GM12878 (cell line): Measurements from ENCODE around the gene GPR18. TPM values are rescaled to one million over a fixed set of nuclear protein-coding genes. Genes with fewer than 3 reads are reported as not detected.

Experiments
- ATAC-seq: fragments of 200-7000 bp; cut with Tn5 transposase; 3 replicates; pipeline ENCODE4 v1.9.1; 2020; ENCODE audit warnings: mild to moderate bottlenecking, moderate library complexity
- BruUV-seq: library from RNA; stranded (reverse); fragments of 400-500 nt; replicated peaks from 2 replicates; lab custom pipeline; 2021; lab: Mats Ljungman, UMichigan
- CTCF ChIA-PET: fragments of 300-600 bp; sonication (Branson Sonifier 250); formaldehyde crosslinking; extraction: SDS; loops from one replicate; lab custom pipeline; 2021; ENCODE audit warnings: inconsistent platforms; lab: Yijun Ruan, JAX
- POLR2A ChIA-PET: fragments of 350-600 bp; formaldehyde crosslinking; extraction: SDS; loops from one replicate; lab custom pipeline; 2021; ENCODE audit warnings: inconsistent platforms; lab: Charles Lee
- RAD21 ChIA-PET: fragments of 300-600 bp; sonication (Branson Sonifier 250); formaldehyde crosslinking; loops from one replicate; lab custom pipeline; 2023; ENCODE audit warnings: antibody characterized with exemption; ENCODE audit not compliant: unreplicated experiment; lab: Charles Lee
- SMC1A ChIA-PET: fragments of 300-600 bp; sonication (Branson Sonifier 250); formaldehyde crosslinking; loops from one replicate; lab custom pipeline; 2023; ENCODE audit not compliant: unreplicated experiment, uncharacterized antibody; lab: Charles Lee
- DNase-seq: peaks from one replicate; pipeline ENCODE4 v3.0.0-alpha.2; 2011; ENCODE audit warnings: low read depth, low spot score
- FAIRE-seq: peaks from 3 replicates; lab custom pipeline; 2011; peaks lifted over from hg19 to GRCh38; lab: Jason Lieb, UNC
- H2AFZ ChIP-seq: 2 replicates; pipeline ENCODE4 v1.6.0; 2011; ENCODE audit warnings: low read depth, low read length, control low read depth; ENCODE audit not compliant: control insufficient read depth
- H3K27ac ChIP-seq: 2 replicates; pipeline ENCODE4 v1.5.1; 2011; ENCODE audit warnings: control low read depth; ENCODE audit not compliant: control insufficient read depth, insufficient read depth
- H3K27me3 ChIP-seq, 2 experiments: replicated peaks in 1 of 2; 2 replicates each; pipeline versions ENCODE4 v1.6.0 to v1.6.1; 2011; ENCODE audit warnings: low read length in 1 of 2; ENCODE audit not compliant: control insufficient read depth in 2 of 2, insufficient read depth in 2 of 2
- H3K36me3 ChIP-seq, 2 experiments: 2 replicates each; pipeline ENCODE4 v1.5.1; 2011; ENCODE audit warnings: low read length in 1 of 2; ENCODE audit not compliant: control insufficient read depth in 2 of 2, insufficient read depth in 2 of 2
- H3K4me1 ChIP-seq: 2 replicates; pipeline ENCODE4 v1.6.1; 2011; ENCODE audit warnings: mild to moderate bottlenecking, low read length, moderate library complexity, mixed read lengths; ENCODE audit not compliant: control insufficient read depth, insufficient read depth
- H3K4me2 ChIP-seq: 2 replicates; pipeline ENCODE4 v1.6.0; 2011; ENCODE audit warnings: control low read depth; ENCODE audit not compliant: control insufficient read depth, insufficient read depth
- H3K4me3 ChIP-seq: fragments of 200-600 bp; sonication (generic); 2 replicates; pipeline ENCODE4 v1.5.1; 2016
- H3K79me2 ChIP-seq: 2 replicates; pipeline ENCODE4 v1.6.0; 2011; ENCODE audit warnings: low read length; ENCODE audit not compliant: control insufficient read depth, insufficient read depth
- H3K9ac ChIP-seq: 2 replicates; pipeline ENCODE4 v1.8.0; 2011; ENCODE audit warnings: low read length, control low read depth, mixed read lengths; ENCODE audit not compliant: control insufficient read depth, insufficient read depth
- H3K9me3 ChIP-seq: replicated peaks from 3 replicates; pipeline ENCODE4 v1.5.1; 2011; ENCODE audit warnings: mild to moderate bottlenecking, low read length; ENCODE audit not compliant: control insufficient read depth, insufficient read depth
- H4K20me1 ChIP-seq: 2 replicates; pipeline ENCODE4 v1.6.0; 2011; ENCODE audit not compliant: control insufficient read depth, insufficient read depth
- BHLHE40 ChIP-seq, 2 experiments: fragments of 450-650 bp in 1 of 2; IDR thresholded peaks; 2 replicates each; pipeline ENCODE4 v1.6.1; 2011 to 2017; ENCODE audit warnings: low read depth in 2 of 2, borderline replicate concordance in 1 of 2, improper control_type of control experiment in 1 of 2, low read length in 1 of 2, mild to moderate bottlenecking in 1 of 2
- GATAD2B ChIP-seq: fragments of 450-650 bp; conservative IDR thresholded peaks from 2 replicates; pipeline ENCODE4 v1.6.1; 2017; ENCODE audit warnings: low read depth, mild to moderate bottlenecking, moderate library complexity
- HDAC6 ChIP-seq: fragments of 200-600 bp; sonication (generic); IDR thresholded peaks from one replicate; pipeline ENCODE4 v1.8.0; 2017; ENCODE audit warnings: antibody characterized with exemption; ENCODE audit not compliant: unreplicated experiment
- IKZF1 ChIP-seq: fragments of 450-650 bp; conservative IDR thresholded peaks from 2 replicates; pipeline ENCODE4 v1.6.1; 2017; ENCODE audit warnings: antibody characterized with exemption, mild to moderate bottlenecking
- KDM1A ChIP-seq: fragments of 200-600 bp; sonication (generic); IDR thresholded peaks from 2 replicates; pipeline ENCODE4 v1.6.1; 2016; ENCODE audit warnings: borderline replicate concordance
- MTA3 ChIP-seq: IDR thresholded peaks from 2 replicates; pipeline ENCODE4 v1.6.1; 2012; ENCODE audit warnings: low read length, inconsistent platforms, borderline replicate concordance
- NFXL1 ChIP-seq: fragments of 450-650 bp; IDR thresholded peaks from 2 replicates; pipeline ENCODE4 v1.6.1; 2017; ENCODE audit warnings: antibody characterized with exemption, mild to moderate bottlenecking, borderline replicate concordance
- NFYB ChIP-seq: IDR thresholded peaks from 2 replicates; pipeline ENCODE4 v1.6.1; 2011; ENCODE audit warnings: low read depth, mild to moderate bottlenecking, low read length, improper control_type of control experiment, moderate library complexity; ENCODE audit not compliant: insufficient read depth
- PAX5 ChIP-seq: IDR thresholded peaks from 2 replicates; pipeline ENCODE4 v1.6.1; 2011; ENCODE audit warnings: low read depth, low read length, borderline replicate concordance
- RAD51 ChIP-seq: fragments of 450-650 bp; IDR thresholded peaks from 2 replicates; pipeline ENCODE4 v1.6.1; 2016; ENCODE audit warnings: moderate library complexity, mild to moderate bottlenecking, inconsistent platforms
- SMAD5 ChIP-seq: IDR thresholded peaks from 2 replicates; pipeline ENCODE4 v1.6.1; 2016; ENCODE audit warnings: antibody characterized with exemption, low read depth
- SPI1 ChIP-seq: IDR thresholded peaks from 2 replicates; pipeline ENCODE4 v1.6.1; 2011; ENCODE audit warnings: low read depth, mild to moderate bottlenecking, low read length, moderate library complexity, borderline replicate concordance; ENCODE audit not compliant: insufficient read depth
- YY1 ChIP-seq: IDR thresholded peaks from 2 replicates; pipeline ENCODE4 v1.6.1; 2011; ENCODE audit warnings: low read depth, mild to moderate bottlenecking, low read length
- ZNF622 ChIP-seq: fragments of 450-650 bp; IDR thresholded peaks from 2 replicates; pipeline ENCODE4 v1.6.1; 2017; ENCODE audit warnings: mild to moderate bottlenecking, inconsistent platforms
- WGBS: methylation state at CpG from one replicate; pipeline ENCODE4 v1.1.6; 2016; ENCODE audit warnings: low lambda C conversion rate; ENCODE audit not compliant: insufficient replicate concordance, insufficient coverage; ENCODE audit errors: missing lambda C conversion rate; 5-methylcytosine and 5-hydroxymethylcytosine counted together
- in situ Hi-C: fragments of 300-500 bp; cut with MboI; formaldehyde crosslinking; loops from 9 replicates; pipeline ENCODE4 v1.14.3; 2018; ENCODE audit warnings: mixed read lengths
- intact Hi-C: fragments of 100-400 bp; cut with micrococcal nuclease; formaldehyde crosslinking; loops from one replicate; pipeline ENCODE4 v1.14.2; 2022; ENCODE audit not compliant: unreplicated experiment
- polyA plus RNA-seq, 11 experiments: library from polyadenylated mRNA; depleted of rRNA in 4 of 11; unstranded in 6 of 11; stranded (reverse) in 5 of 11; fragments of >200 nt; fragmentation: Nextera tagmentation in 4 of 11; fragmentation: Illumina TruSeq in 1 of 11; extraction: Ambion mirVana in 4 of 11; extraction: Trizol in 1 of 11; gene quantifications; 1 replicate in 1 of 11; 2 replicates in 10 of 11; pipeline versions ENCODE4 v1.2.1 to v1.2.3, GENCODE V29; 2011 to 2016; ENCODE audit warnings: inconsistent platforms in 2 of 11, missing spikeins in 2 of 11, low read depth in 1 of 11
- total RNA-seq, 4 experiments: library from RNA; depleted of rRNA in 3 of 4; stranded (reverse); fragments of >200 nt in 3 of 4; fragmentation: Illumina TruSeq in 1 of 4; extraction: Trizol in 1 of 4; gene quantifications; 2 replicates each; pipeline versions ENCODE4 v1.2.1 to v1.2.3, GENCODE V29; 2013 to 2021
- TF ChIP-seq, protein P1 (sequence below): fragments of 450-650 bp; formaldehyde crosslinking; IDR thresholded peaks from 2 replicates; pipeline ENCODE4 v1.5.0; 2022; ENCODE audit warnings: mild to moderate bottlenecking, missing genetic modification characterization

The GPR18 gene
- total and polyA plus RNA-seq, 10 of the 15 experiments (the other 5 are each of a cell fraction or from before 2014, with no cell fraction given) = 3.3 to 12.9 (median 5.2) TPM

DNA sequence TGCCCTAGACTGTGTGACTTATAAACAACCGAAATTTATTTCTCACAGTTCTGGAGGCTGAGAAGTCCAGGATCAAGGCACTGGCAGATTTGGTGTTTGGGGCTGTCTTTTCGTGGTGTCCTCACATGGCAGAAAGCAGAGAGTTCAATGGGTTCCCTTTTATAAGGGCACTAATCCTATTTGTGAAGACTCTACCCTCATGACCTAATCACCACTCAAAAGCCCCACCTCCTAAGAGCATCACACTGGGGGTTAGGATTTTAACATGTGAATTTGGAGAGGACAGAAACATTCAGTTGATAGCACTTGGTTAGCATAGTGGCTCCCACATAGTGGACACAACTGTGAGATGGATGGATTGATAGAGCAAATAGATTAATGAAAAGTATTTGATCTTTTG, 21.5 kb upstream of the GPR18 start:
- Histone ChIP-seq H3K36me3 (no peaks in the 10 kb centered on the region; a peak in 2 of 4 replicates), H2AFZ (no peak overlapping the region), H3K27ac (no peak overlapping the region), H3K4me1 (peaks cover 55% of the 10 kb centered on the region), H4K20me1 (no peaks in the 10 kb centered on the region), H3K79me2 (peaks cover 10% of the 10 kb centered on the region), H3K9ac (no peak overlapping the region), H3K9me3 (no peaks in the 10 kb centered on the region), H3K4me2 (no peak overlapping the region), H3K27me3 (no peaks in the 10 kb centered on the region), H3K4me3 (no peak overlapping the region)
- ChIA-PET SMC1A (interaction anchor here (0.9 to 8.5 kb wide), 6 partner anchors 9 to 156 kb away, joined by 3 to 132 read pairs (median 10); no protein-coding TSS in a partner anchor), POLR2A (interaction anchor here (1.6 kb wide), 1 partner anchor 9 kb away, joined by 5 read pairs; no protein-coding TSS in a partner anchor), CTCF (interaction anchor here (1.5 to 6.7 kb wide), 5 partner anchors 9 to 157 kb away, joined by 4 to 54 read pairs (median 14); no protein-coding TSS in a partner anchor), RAD21 (interaction anchor here (1.0 to 7.9 kb wide), 6 partner anchors 10 to 156 kb away, joined by 3 to 106 read pairs (median 4); no protein-coding TSS in a partner anchor)
- TF ChIP-seq MTA3 = no peak
- no peak for TF ChIP-seq KDM1A
- TF ChIP-seq GATAD2B = no peak
- TF ChIP-seq HDAC6 = no peak
- TF ChIP-seq ZNF622 = no peak
- TF ChIP-seq NFYB = no peak
- TF ChIP-seq RAD51 = no peak
- FAIRE-seq = no peak
- in situ Hi-C loops = no loop called here
- WGBS = 100% methylated on average over 2 of the region's 2 CpGs
- ATAC-seq = no peak
- no TSS peak for BruUV-seq
- intact Hi-C loops = loop anchor here (5.0 kb wide), 1 partner anchor 153 kb away; no protein-coding TSS in a partner anchor
- DNase-seq = no peak

DNA sequence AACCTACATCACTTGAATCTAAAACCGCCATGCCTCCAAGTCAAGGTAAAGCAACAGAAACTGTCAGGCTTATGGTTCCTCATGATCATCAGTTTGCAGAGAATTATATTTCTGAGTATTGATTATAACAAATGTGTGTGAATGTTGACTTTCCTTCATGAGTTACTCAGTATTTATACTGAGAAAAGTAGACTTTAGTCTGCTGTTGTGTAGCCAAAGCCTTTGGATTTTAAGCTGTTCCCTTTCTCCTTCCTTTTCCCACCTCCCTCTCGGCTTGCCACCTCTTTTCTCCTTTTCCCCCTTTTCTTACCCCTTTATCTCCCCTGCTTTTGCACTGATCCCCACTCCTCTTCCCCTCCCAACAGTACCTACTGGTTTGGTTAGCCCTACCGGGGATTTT, 20.7 kb upstream of the GPR18 start:
- ATAC-seq = no peak
- Histone ChIP-seq H3K4me2 (no peak overlapping the region), H4K20me1 (no peaks in the 10 kb centered on the region), H3K9ac (no peak overlapping the region), H3K4me3 (no peak overlapping the region), H2AFZ (no peak overlapping the region), H3K27ac (no peak overlapping the region), H3K9me3 (no peaks in the 10 kb centered on the region), H3K27me3 (no peaks in the 10 kb centered on the region), H3K36me3 (no peaks in the 10 kb centered on the region; a peak in 2 of 4 replicates), H3K79me2 (peaks cover 6% of the 10 kb centered on the region), H3K4me1 (peaks cover 52% of the 10 kb centered on the region)
- BruUV-seq = no TSS peak
- CTCF ChIA-PET = interaction anchor here (0.9 to 2.0 kb wide), 3 partner anchors 9 to 109 kb away, joined by 4 to 14 read pairs (median 4); no protein-coding TSS in a partner anchor
- SMC1A ChIA-PET = interaction anchor here (1.0 to 8.5 kb wide), 9 partner anchors 8 to 157 kb away, joined by 3 to 132 read pairs (median 9); no protein-coding TSS in a partner anchor
- no peak for DNase-seq
- in situ Hi-C loops (no loop called here), intact Hi-C loops (no loop called here)
- FAIRE-seq = no peak
- POLR2A ChIA-PET = interaction anchor here (0.7 kb wide), 1 partner anchor 9 kb away, joined by 3 read pairs; no protein-coding TSS in a partner anchor
- WGBS = 96% methylated on average over 2 of the region's 3 CpGs
- RAD21 ChIA-PET = interaction anchor here (1.4 to 7.9 kb wide), 3 partner anchors 9 to 102 kb away, joined by 4 to 106 read pairs (median 5); no protein-coding TSS in a partner anchor
- TF ChIP-seq PAX5 (no peak), SMAD5 (no peak), NFXL1 (no peak), IKZF1 (no peak), SPI1 (no peak), BHLHE40 (IDR thresholded peaks at IDR 0.05; ENCODE audit: borderline replicate concordance in 1 of 2, low read depth in 2 of 2, low read length in 1 of 2) (no peak), YY1 (no peak)
- TF ChIP-seq, protein P1, sequence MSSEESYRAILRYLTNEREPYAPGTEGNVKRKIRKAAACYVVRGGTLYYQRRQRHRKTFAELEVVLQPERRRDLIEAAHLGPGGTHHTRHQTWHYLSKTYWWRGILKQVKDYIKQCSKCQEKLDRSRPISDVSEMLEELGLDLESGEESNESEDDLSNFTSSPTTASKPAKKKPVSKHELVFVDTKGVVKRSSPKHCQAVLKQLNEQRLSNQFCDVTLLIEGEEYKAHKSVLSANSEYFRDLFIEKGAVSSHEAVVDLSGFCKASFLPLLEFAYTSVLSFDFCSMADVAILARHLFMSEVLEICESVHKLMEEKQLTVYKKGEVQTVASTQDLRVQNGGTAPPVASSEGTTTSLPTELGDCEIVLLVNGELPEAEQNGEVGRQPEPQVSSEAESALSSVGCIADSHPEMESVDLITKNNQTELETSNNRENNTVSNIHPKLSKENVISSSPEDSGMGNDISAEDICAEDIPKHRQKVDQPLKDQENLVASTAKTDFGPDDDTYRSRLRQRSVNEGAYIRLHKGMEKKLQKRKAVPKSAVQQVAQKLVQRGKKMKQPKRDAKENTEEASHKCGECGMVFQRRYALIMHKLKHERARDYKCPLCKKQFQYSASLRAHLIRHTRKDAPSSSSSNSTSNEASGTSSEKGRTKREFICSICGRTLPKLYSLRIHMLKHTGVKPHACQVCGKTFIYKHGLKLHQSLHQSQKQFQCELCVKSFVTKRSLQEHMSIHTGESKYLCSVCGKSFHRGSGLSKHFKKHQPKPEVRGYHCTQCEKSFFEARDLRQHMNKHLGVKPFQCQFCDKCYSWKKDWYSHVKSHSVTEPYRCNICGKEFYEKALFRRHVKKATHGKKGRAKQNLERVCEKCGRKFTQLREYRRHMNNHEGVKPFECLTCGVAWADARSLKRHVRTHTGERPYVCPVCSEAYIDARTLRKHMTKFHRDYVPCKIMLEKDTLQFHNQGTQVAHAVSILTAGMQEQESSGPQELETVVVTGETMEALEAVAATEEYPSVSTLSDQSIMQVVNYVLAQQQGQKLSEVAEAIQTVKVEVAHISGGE (CRISPR knock-in tag) = no peak
